Iris pigment epithelial cell (primary cell): Measurements from ENCODE around the gene SKAP1.
"Not testable (repeated sequence)": the region's sequence is repeated elsewhere in the genome, so short reads cannot be mapped to it uniquely, and the experiment has no call there.

Experiments used
- DNase-seq: peaks from one replicate; pipeline ENCODE4 v3.0.0-alpha.2; 2011; ENCODE audit warnings: low read depth

SKAP1 gene

DNA sequence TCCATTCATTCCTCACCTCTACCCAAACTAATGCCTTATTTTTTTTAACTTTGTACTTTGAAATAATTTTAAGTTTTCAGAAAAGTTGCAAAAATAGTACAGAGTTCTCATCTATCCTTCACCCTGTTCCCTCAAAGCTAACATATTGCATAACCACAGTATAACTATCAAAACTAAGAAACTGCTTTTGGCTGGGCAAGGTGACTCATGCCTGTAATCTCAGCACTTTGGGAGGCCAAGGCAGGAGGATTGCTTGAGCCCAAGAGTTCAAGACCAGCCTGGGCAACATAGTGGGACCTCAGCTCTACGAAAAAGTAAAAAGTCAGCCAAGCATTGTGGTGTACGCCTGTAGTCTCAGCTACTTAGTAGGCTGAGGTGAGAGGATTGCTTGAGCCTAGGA is 147.7 kb downstream of the SKAP1 start:
- DNase-seq = peak; percentile 19

DNA sequence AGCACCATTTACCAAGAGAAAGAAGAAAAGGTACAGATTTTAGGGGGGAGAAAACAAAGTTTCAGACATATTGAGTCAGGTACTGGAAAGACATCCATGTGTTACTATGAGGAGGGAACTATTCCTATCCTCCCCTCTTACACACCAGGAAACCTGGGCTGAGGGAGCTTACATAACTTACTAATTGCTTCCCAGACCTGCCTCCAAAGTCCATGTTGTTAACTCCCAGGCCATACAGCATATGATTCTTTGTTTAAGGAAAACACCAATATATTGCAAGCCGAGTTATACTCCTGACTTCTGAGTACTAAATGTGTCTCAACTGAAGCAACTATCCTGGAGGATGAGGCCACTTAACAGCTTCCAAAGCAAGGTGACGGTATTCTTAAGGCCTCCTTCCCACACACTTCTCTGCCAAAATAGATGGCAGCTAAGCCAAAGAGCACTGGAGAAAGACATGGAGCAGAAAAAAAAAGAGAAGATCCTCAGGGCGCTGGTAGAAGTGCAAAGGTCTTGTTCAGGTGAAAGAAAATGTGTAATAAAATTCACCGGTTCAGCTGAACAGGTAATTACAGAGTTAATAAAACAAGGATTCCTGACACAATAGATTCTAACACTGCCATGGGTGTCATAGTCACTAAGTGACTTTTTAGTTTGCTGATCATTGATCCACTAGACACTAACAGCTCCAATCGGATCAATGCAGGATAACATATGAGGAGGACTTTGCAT is 151.1 kb downstream of the SKAP1 start:
- DNase-seq = no peak

DNA sequence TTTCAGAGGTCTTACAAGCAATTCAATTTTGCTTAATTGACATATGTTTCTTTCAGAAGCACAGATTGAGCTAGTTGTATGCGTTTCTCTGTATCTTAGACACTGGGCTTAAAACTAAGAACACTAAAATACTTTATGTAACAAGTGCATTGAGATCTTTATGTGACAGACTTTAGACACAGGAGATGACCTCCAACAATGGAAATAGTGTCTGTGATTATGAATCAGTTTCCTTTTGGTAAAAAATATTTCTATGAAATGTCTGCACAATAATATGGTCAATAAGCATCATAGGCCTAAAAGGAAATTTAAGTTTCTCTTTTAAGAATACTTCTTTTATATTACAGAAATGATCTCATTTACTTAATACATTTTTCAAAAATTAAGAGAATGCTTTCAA is 153.2 kb downstream of the SKAP1 start:
- no peak for DNase-seq

DNA sequence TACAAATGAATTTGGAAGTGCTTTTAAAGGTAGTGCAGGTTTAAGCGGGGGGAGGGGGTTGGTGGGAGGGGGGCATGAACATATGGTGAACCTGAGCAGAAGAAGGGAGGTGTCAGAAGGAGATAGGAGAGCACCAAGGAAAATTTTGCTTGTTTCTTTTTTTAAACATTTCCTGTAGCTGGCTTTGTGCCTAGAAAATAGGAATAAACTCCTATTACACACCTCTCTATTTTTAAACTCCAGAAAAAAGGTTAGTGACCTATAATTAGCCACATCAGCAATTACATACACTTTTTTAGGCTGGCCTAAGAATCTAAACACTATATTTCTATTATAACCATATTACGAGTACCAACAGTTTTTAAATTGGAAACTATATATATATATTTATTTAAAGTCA is 159.1 kb downstream of the SKAP1 start:
- DNase-seq = no peak

DNA sequence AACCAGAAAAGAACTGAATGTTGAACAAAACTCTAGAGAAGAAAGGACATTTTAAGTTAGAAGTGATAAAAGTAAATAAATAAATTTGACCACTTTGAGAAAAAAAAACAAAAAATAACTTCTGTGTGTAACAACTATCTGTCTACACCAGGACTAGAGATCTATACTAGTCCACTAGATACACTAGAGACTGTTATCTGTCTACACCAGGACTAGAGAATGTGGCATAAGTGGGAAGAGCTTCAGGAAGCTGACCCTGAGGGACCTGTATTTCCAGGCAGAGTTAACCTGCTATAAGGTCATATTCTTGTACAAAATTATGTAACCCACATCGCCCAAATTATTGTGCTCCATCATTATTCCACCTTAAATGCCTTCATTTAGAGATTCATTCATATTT is 160.8 kb downstream of the SKAP1 start:
- no peak for DNase-seq

DNA sequence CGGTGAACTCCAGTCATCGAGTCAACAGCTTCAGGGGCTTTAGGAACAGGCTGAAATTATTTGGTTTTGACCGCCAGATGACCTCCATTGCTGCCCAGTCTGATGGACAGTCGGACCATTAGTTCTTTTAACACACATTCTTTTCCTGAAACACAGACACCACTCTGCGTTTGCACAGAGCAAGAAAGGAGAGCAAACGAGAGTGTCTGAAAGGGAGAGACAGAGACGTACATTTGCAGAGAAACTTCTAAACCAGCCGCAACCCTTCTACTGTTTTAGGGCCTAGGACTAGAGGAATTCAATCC is 166.3 kb downstream of the SKAP1 start:
- DNase-seq = no peak

DNA sequence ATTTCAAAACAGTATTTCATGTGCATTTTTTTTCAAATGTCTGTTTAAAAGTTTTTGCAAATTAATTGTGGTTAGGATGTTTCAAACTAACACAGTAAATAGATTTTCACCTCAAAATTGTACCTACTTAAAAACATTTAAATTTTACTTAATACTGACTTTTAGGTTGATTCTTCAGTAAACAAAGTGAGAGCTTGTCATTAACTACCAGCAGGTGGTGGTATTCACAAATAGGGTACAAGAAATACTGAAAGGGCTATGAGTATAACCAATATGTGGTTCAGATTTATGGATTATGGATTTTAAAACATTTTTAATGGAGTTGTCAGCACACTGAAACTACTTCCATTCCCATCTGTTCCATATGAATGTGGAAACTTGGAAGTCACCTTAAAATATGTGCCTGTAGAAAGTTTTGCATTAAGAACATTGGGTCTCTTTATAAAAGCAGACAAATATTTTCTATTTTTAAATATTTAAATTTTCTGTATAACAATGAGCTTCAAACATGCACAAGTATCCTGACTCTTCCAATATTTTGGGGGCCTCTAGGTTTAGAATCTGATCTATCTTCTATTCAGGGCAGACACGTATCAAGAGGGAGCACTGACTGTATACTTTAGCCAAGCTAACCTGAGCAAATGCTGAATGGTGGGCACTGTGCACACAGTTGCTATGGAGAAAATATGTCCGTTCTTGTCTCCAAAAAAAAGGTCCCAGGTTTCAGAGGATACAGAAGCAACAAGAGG is 166.9 kb downstream of the SKAP1 start:
- DNase-seq = peak; percentile 35

DNA sequence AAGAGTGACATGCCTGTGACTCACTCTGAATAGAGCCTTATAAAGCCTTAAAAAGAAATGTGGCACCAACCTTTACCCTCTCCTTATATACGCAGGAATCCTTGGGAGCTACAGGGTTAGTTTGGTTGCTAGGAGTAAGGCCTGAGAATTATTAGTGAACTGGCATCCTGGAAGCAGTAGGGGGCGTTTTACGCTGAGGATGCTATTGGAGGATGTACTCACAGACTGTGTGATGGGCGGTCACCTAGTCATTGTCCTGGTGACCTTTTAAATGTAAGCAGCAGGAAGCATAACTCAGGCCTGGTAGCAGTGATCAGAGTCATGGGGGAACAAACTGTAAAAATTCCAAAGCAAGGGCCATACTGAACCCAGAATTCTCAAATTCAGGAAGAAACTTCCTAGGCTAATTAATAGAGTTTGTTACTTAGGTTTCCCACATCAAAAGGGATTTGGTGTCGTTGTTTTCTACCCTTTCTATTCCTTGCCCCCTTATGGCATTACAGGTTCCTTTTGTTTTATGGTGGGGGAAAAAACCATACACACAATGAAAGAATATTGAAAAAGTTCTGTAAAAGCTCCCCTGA is 168.6 kb downstream of the SKAP1 start:
- DNase-seq = no peak

DNA sequence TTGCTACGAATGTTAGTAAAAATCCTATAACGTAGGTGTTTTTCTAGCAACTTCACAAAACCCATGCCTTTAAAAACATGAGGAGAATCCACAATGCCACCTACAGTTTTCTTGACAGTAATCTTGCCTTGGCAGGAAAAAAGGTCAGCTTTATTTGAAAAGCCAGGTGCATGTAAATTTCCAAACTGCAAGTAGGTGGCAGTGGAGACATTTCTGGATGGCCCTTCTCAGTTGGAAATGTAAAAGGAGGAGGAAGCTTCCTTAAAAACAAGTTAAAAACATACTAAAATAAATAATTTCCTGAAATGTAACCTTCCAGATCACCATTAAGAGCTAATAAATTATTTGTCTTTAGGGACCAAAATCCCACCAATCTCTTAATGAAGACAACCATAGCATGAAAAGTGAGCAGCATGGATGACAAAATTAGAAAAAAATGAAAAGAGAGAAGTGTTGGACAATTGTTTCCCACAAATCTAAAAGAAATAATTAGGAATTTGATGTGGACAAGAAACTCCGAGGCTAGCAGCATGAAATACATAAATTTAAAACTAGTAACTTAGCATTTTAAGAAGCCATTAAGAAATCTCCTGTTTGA is 170.2 kb downstream of the SKAP1 start:
- DNase-seq = peak; percentile 49

DNA sequence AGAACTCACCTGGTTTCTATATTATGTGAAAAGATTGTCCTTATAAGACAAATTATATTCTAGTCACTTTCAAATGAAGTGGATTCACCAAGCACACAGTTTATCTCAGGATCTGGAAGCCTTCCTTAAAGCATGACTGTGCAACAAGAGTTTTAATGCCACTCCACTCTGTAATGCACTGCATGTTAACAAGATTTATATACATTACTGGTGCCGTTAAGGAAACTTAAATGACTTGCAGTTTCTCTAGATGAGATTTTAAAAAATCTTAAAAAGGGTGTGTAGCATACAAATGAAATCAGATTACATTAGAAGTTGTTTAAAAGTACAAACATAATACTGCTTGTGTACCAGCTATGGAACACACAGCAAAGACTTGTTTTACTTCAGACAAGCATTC is 171.7 kb downstream of the SKAP1 start:
- DNase-seq = no peak

DNA sequence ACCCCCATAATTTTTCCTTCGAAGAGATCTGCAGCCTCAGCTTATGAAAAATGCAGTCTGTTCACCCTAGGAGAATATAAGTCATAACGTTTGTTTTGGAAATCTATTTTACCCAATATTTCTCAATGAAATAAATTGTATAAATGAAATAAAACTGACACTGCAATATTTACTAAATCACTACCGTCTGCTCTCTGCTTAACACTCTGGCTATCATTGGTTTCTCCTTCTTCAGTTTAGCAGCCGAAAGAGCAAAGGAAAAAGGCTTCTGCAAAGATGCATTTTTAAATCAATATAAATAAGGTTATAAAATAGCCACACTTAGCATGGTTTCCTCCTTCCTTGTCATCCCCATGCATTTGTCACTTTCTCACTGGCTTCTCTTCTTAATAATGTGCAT is 174.3 kb downstream of the SKAP1 start:
- no peak for DNase-seq

DNA sequence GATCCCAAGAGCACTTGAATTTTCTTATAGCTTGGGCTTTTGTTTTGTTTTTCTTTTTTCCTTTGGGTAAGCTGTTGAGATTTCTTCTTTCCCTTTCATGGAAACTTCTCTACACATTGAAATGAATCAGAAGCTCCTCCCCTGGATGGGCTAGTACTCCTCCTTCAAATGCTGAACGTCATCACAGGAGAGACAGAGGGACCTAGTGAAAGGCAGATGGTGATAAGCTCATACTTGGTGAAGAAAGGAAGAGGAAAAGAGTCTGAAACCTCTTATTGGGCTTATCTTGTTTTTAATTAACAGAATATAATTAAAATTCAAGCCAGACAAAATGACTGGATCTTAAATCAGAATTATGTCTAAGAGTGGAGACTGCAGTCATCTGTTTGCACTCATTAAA is 175.1 kb downstream of the SKAP1 start:
- peak; percentile 40 for DNase-seq

DNA sequence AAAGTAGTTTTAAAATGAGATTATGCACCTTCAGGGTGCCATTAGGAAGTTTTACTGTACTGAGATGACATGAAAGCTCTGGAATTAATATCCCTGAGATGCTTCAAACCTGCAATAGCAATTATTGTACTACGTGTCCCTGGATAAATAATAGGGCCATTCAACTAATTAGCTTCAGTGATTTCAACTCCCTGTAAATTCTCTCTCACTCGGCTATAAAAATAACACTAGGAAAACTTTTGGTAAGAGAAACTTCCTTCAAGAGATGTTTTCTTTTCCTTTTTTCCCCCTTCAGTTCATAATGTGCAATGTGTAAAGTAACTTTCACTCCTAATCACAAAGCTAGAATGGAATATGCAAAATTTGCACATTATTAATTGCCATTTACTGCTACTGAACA is 176.0 kb downstream of the SKAP1 start:
- DNase-seq = no peak

DNA sequence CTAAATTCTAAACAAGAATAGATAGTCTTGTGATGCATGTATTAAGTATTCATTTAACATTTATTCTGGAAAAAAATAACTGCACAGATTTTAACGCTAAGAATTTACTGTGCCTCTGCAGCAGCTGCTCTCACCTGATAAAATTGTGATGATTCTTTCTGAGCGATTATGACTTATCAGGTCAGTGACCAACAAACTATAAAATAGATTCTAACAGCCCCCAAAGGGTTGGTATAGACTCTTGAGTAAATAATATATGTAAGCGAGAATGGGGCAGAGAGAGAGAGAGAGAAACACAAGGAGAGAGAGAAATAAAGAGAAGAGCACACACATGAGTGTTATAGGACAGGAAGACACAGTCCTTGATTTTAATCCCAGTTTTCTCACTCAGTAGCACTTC is 178.1 kb downstream of the SKAP1 start:
- DNase-seq = no peak

DNA sequence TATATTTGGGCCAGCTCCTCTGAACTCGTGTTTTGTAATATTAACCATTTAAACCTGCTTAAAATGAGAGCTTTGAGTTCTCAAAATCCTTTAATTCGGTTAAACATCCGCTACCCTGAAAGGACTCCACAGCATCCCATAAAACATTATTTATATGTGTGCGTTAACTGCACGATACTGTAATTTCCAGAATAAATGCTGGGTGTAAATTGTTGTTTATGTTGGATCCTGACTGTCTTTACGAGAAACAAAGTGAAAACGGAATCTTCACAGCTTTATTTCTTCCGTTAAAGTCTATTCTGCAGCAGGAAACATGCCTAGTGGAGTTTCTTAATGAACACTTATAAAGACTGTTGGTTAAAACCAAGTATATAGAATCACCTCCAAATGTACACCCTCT is 179.1 kb downstream of the SKAP1 start:
- no peak for DNase-seq

DNA sequence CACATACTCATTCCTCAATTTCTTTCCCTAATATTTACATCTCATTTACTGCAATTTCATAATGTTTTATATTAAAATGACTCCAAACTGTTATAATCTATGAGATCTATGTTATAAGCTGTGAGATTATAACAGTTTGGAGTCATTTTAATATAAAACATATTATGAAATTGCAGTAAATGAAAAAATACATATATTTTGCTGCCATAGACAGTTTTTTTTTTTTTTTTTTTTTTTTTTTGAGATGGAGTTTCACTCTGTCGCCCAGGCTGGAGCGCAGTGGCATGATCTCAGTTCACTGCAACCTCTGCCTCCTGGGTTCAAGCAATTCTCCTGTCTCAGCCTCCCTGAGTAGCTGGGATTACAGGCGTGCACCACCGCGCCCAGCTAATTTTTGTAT is 180.0 kb downstream of the SKAP1 start:
- not testable (repeated sequence) for DNase-seq

DNA sequence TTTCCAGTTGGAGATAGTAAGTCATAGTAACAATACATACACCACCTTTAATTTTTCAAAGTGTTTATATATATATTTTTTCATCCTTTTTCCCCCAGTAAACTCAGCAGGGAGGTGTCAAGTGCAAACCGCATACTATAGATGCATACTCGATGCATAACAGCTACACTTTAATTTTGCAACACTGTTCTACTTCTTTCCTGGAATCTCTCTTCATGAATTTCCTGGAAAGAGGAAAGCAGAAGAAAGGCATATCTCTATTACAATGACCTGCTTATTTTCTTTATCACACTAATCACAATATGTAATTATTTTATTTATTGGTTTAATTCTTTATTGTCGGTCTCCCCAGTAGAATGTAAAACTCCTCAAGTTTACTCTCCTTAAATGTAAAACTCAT is 182.4 kb downstream of the SKAP1 start:
- no peak for DNase-seq

DNA sequence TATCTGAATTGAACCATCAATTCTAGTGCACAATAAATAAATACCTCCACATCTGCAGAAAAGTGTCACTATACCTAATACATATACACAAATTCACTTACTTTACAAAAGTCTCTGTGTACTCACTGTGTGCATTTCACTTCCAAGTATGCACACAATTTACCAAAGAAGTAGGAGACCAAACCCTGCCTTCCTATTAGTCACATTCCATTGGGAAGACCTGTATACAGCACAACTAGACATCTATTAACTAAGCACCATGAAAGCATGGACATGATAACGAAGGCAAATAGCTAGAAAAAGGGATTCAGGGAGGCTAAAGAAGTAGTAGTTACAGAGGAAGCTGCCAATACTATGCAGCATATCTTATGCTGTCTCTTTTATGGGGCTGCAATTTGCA is 183.0 kb downstream of the SKAP1 start:
- no peak for DNase-seq

DNA sequence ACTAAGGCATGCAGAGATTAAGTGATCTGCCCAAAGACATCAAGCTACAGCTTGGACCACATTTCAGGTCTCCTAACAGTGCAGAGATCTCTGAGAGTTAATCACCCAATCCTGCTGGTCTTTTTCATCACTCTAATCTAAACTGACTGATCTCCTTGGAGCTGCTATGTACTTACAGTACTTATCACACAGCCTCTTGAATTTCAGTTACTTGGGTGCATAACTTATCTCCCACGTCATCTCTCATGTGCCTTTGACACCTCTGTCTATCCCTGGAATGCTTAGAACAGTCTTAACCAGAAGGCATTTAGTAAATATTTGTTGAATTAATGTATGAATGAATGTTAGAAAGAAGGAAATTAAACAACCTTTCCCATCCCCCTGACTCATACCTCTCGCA is 183.4 kb downstream of the SKAP1 start:
- DNase-seq = peak; percentile 71

DNA sequence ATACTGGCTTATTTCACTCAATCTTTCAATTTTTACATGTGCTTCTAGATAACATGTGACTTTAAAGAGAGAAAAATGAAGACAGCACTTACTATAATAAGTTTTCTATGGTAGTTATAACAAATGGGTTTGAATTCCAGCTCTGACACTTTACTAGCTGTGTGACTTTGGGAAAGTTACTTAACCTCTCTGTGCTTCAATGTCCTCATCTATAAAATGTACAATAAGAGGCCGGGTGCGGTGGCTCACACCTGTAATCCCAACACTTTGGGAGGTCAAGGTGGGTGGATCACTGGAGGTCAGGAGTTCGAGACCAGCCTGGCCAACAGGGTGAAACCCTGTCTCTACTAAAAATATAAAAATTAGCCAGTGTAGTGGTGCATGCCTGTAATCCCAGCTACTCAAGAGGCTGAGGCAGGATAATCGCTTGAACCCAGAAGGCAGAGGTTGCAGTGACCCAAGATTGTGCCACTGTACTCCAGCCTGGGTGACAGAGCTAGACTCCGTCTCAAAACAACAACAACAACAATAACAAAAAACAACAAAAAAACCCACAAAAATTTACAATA is 184.5 kb downstream of the SKAP1 start:
- DNase-seq = not testable (repeated sequence)

DNA sequence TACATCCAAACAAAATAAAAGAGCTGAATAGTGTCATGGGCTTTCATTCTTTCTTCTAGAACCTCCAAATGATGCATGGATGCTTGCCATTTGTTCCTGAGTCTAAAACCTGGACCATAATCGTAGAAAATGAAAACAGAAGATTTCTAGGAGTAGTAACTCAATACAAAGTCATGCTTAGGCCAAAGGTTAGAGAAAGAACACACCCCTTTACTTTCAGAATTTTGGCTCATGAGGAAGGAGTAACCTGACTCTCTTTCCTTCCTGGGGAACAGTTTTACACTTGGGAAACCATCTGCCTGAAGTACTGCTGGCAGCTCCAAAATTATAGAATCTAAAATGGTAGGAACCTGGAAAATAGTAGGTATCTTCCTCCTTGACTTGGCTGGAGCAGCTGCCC is 185.2 kb downstream of the SKAP1 start:
- DNase-seq = peak; percentile 44

DNA sequence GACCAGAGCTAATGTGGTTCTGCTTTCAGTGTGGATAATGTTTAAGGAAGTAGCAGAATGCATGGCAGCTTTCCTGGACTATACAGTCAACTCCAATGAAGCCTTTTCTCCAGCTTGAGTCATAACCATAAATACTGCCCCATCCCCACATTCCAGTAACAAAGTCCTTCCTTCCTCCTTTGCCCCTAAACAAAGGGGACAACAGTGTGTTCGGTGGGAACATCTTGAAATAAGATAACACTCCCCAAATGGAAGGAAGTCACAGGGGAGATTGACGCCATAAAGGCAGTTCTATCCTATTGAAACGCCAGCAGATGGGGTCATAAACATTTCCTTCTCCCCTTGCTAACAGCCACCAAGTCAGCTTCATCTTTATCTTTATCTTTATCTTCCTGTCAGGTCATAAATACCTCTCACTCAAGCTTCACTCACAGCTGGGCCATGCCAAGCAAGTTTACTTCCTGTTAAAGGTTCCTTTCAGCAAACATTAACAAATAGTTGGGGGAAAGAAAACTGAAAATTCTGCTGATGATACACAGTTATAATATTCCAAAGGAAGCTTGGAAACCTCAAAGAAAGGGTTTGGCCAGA is 185.8 kb downstream of the SKAP1 start:
- DNase-seq = peak; percentile 53
